Measurements from ENCODE around the gene NIF3L1. TPM values are rescaled to one million over a fixed set of nuclear protein-coding genes. Genes with fewer than 3 reads are reported as not detected.
A peak's percentile ranks its signal among the peaks of the same experiment; 100 is the strongest.

NIF3L1 gene
- total and polyA plus RNA-seq, 2 experiments from 2014 or later, result 14.0 to 23.7 TPM

- Histone ChIP-seq H3K4me3 (peak overlapping the region; percentile 83), H3K4me2 (peak overlapping the region; percentile 90), H3K27ac (peak overlapping the region; percentile 100), H3K4me1 (ENCODE audit: insufficient read depth) (peaks cover 7% of the 10 kb centered on the region), H3K9me2 (replicated peaks; ENCODE audit: insufficient read depth) (no peaks in the 10 kb centered on the region), H3K79me2 (peaks cover 76% of the 10 kb centered on the region), H3K36me3 (replicated peaks; ENCODE audit: insufficient read depth, low read depth) (peaks cover 23% of the 10 kb centered on the region), H3K27me3 (no peaks in the 10 kb centered on the region), H4K20me1 (ENCODE audit: insufficient read depth, poor library complexity, severe bottlenecking) (peaks cover 69% of the 10 kb centered on the region), H2AFZ (no peak overlapping the region), H3K9me3 (ENCODE audit: low read depth) (no peaks in the 10 kb centered on the region)
- no peak for TF ChIP-seq EZH2 (IDR thresholded peaks at IDR 0.05; ENCODE audit: borderline replicate concordance)
- WGBS (ENCODE audit: low lambda C conversion rate, missing lambda C conversion rate), result 50% methylated on average over 4 of the region's 4 CpGs
- no peak for DNase-seq (ENCODE audit: low spot score)
Observed at GRCh38 chr2:200861617-200862155, 27.5 kb upstream of the NIF3L1 start.

- H3K27me3 ChIP-seq, result no peaks in the 10 kb centered on the region
- peaks cover 19% of the 10 kb centered on the region for H3K36me3 ChIP-seq (replicated peaks; ENCODE audit: insufficient read depth, low read depth)
- H3K27ac ChIP-seq, result peak overlapping the region; percentile 100
- H3K4me2 ChIP-seq, result peak overlapping the region; percentile 90
- H3K4me1 ChIP-seq (ENCODE audit: insufficient read depth), result peaks cover 7% of the 10 kb centered on the region
- no peaks in the 10 kb centered on the region for H3K9me3 ChIP-seq (ENCODE audit: low read depth)
- H3K4me3 ChIP-seq, result peak overlapping the region; percentile 83
- no peak for TF ChIP-seq EZH2phosphoT487 (IDR thresholded peaks at IDR 0.05; ENCODE audit: low read depth, severe bottlenecking, unreplicated experiment)
- no peaks in the 10 kb centered on the region for H3K9me2 ChIP-seq (replicated peaks; ENCODE audit: insufficient read depth)
- H3K79me2 ChIP-seq, result peaks cover 67% of the 10 kb centered on the region
- no peak overlapping the region for H2AFZ ChIP-seq
- DNase-seq (ENCODE audit: low spot score), result peak; percentile 68
- H4K20me1 ChIP-seq (ENCODE audit: insufficient read depth, poor library complexity, severe bottlenecking), result peaks cover 60% of the 10 kb centered on the region
- 2% methylated on average over 13 of the region's 13 CpGs for WGBS (ENCODE audit: low lambda C conversion rate, missing lambda C conversion rate)
Observed at GRCh38 chr2:200862532-200863000, 26.6 kb upstream of the NIF3L1 start.

GRCh38 chr2:200863782-200864175 lies 25.4 kb upstream of the NIF3L1 start:
- Histone ChIP-seq H3K9me2 (replicated peaks; ENCODE audit: insufficient read depth) (no peaks in the 10 kb centered on the region), H3K36me3 (replicated peaks; ENCODE audit: insufficient read depth, low read depth) (peaks cover 9% of the 10 kb centered on the region), H3K27ac (peak overlapping the region; percentile 100), H3K4me3 (peak overlapping the region; percentile 83), H2AFZ (peak overlapping the region; percentile 48), H4K20me1 (ENCODE audit: insufficient read depth, poor library complexity, severe bottlenecking) (peaks cover 48% of the 10 kb centered on the region), H3K9me3 (ENCODE audit: low read depth) (no peaks in the 10 kb centered on the region), H3K79me2 (peaks cover 55% of the 10 kb centered on the region), H3K27me3 (no peaks in the 10 kb centered on the region), H3K4me2 (peak overlapping the region; percentile 90), H3K4me1 (ENCODE audit: insufficient read depth) (peaks cover 7% of the 10 kb centered on the region)
- WGBS (ENCODE audit: low lambda C conversion rate, missing lambda C conversion rate), result under 1% methylated on average over 19 of the region's 19 CpGs
- TF ChIP-seq EZH2phosphoT487 (IDR thresholded peaks at IDR 0.05; ENCODE audit: low read depth, severe bottlenecking, unreplicated experiment) (no peak), CTCF (IDR thresholded peaks at IDR 0.05; ENCODE audit: poor library complexity) (no peak), EZH2 (IDR thresholded peaks at IDR 0.05; ENCODE audit: borderline replicate concordance) (no peak)
- peak; percentile 32 for DNase-seq (ENCODE audit: low spot score)

- Histone ChIP-seq H2AFZ (peak within 1 kb of the TSS; percentile 79), H3K36me3 (replicated peaks; ENCODE audit: insufficient read depth, low read depth) (peaks cover 3% of the 10 kb centered on the region), H3K27ac (peak within 1 kb of the TSS; percentile 100), H3K9me2 (replicated peaks; ENCODE audit: insufficient read depth) (no peaks in the 10 kb centered on the region), H3K27me3 (no peaks in the 10 kb centered on the region), H3K79me2 (peaks cover 49% of the 10 kb centered on the region), H4K20me1 (ENCODE audit: insufficient read depth, poor library complexity, severe bottlenecking) (peaks cover 41% of the 10 kb centered on the region), H3K9me3 (ENCODE audit: low read depth) (no peaks in the 10 kb centered on the region), H3K4me2 (peak within 1 kb of the TSS; percentile 90), H3K4me1 (ENCODE audit: insufficient read depth) (peaks cover 7% of the 10 kb centered on the region), H3K4me3 (peak within 1 kb of the TSS; percentile 83)
- peak; percentile 96 for DNase-seq (ENCODE audit: low spot score)
- under 1% methylated on average over 89 of the region's 89 CpGs for WGBS (ENCODE audit: low lambda C conversion rate, missing lambda C conversion rate)
- no peak for TF ChIP-seq EZH2phosphoT487 (IDR thresholded peaks at IDR 0.05; ENCODE audit: low read depth, severe bottlenecking, unreplicated experiment)
- no peak for TF ChIP-seq EZH2 (IDR thresholded peaks at IDR 0.05; ENCODE audit: borderline replicate concordance)
- no peak for TF ChIP-seq CTCF (IDR thresholded peaks at IDR 0.05; ENCODE audit: poor library complexity)
Observed at GRCh38 chr2:200864176-200865034, 24.8 kb upstream of the NIF3L1 start, which contains the start of gene CLK1. CLK1 (minus strand) TSS chr2:200864658; CDS start chr2:200861862, 2,796 bp downstream.
